ENCODE measurements around the gene SUMF2. TPM values are rescaled to one million over a fixed set of nuclear protein-coding genes. Genes with fewer than 3 reads are reported as not detected.
"Not testable (repeated sequence)": the region's sequence is repeated elsewhere in the genome, so short reads cannot be mapped to it uniquely, and the experiment has no call there.

The SUMF2 gene
- total RNA-seq, 3 donors from 2014 or later (not counting 1 experiment from before 2014, with no cell fraction given), result 130 to 147 (median 136) TPM

DNA sequence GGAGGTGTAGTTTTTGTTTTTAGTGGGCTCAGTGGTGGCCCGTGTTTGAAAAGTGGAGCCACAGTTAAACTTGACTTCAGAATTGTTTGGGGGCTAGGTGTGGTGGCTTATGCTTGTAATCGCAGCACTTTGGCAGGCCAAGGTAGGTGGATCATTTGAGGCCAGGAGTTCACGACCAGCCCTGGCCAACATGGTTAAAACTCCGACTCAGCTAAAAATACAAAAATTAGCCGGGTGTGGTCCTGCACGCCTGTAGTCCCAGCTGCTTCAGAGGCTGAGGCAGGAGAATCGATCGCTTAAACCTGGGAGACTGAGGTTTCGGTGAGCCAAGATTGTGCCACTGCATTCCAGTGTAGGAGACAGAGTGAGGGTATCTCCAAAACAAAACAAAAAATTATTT, 10.7 kb upstream of the SUMF2 start:
- WGBS (ENCODE audit: insufficient coverage), result 86% methylated on average over 9 of the region's 9 CpGs
- H3K27me3 Mint-ChIP-seq (ENCODE audit: low read depth in 2 of 2), result no peaks in the 10 kb centered on the region
- Histone ChIP-seq H3K4me1 (ENCODE audit: control insufficient read depth, insufficient read depth, low read length) (peaks cover 27% of the 10 kb centered on the region), H3K9me3 (ENCODE audit: control insufficient read depth, insufficient read depth, low read length) (no peaks in the 10 kb centered on the region), H3K36me3 (ENCODE audit: control insufficient read depth, insufficient read depth, low read length) (peaks cover 43% of the 10 kb centered on the region), H3K27ac (ENCODE audit: low read length) (no peak overlapping the region), H3K4me3 (ENCODE audit: low read length) (no peak overlapping the region), H3K27me3 (ENCODE audit: control insufficient read depth, insufficient read depth, low read length) (no peaks in the 10 kb centered on the region)
- no peaks in the 10 kb centered on the region for H3K9me3 Mint-ChIP-seq
- no peak for DNase-seq
- H3K4me1 Mint-ChIP-seq, result peaks cover 4 to 18% of the 10 kb centered on the region in 2 donors
- H3K4me3 Mint-ChIP-seq, result peak overlapping the region; percentile 21
- peaks cover 6% of the 10 kb centered on the region for H3K36me3 Mint-ChIP-seq
- ATAC-seq, result no peak
- TF ChIP-seq, protein P1, sequence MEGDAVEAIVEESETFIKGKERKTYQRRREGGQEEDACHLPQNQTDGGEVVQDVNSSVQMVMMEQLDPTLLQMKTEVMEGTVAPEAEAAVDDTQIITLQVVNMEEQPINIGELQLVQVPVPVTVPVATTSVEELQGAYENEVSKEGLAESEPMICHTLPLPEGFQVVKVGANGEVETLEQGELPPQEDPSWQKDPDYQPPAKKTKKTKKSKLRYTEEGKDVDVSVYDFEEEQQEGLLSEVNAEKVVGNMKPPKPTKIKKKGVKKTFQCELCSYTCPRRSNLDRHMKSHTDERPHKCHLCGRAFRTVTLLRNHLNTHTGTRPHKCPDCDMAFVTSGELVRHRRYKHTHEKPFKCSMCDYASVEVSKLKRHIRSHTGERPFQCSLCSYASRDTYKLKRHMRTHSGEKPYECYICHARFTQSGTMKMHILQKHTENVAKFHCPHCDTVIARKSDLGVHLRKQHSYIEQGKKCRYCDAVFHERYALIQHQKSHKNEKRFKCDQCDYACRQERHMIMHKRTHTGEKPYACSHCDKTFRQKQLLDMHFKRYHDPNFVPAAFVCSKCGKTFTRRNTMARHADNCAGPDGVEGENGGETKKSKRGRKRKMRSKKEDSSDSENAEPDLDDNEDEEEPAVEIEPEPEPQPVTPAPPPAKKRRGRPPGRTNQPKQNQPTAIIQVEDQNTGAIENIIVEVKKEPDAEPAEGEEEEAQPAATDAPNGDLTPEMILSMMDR (IDR thresholded peaks at IDR 0.05), result no peak
- intact Hi-C loops (cut with micrococcal nuclease), result loop anchor here (5.0 to 10.0 kb wide), 2 partner anchors 54 to 479 kb away; partner anchors contain the start of genes CHCHD2 and VOPP1
- H3K27ac Mint-ChIP-seq, result peak overlapping the region; percentile 83 to 93

DNA sequence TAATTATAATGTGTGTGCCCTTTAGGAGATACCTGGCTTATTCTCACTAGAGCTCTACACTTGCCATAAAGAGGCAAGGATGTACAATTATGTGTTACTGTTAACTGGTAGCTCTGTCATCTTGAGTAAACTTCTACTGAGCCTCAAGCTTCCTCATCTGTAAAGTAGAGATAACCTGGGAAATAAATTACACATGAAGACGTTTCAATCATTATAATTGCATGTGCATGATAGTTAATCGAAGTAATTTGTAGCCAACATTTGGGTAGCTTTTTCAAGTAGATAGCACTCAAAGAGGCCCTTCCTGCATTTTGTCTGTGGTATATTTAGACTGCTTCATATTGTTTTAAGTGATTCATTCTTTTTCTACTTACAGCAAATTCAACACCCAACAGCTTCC, 10.1 kb upstream of the SUMF2 start:
- TF ChIP-seq, protein P1 (IDR thresholded peaks at IDR 0.05), result no peak
- no peaks in the 10 kb centered on the region for H3K27me3 Mint-ChIP-seq (ENCODE audit: low read depth in 2 of 2)
- Histone ChIP-seq H3K4me3 (ENCODE audit: low read length) (no peak overlapping the region), H3K27me3 (ENCODE audit: control insufficient read depth, insufficient read depth, low read length) (no peaks in the 10 kb centered on the region), H3K4me1 (ENCODE audit: control insufficient read depth, insufficient read depth, low read length) (peaks cover 27% of the 10 kb centered on the region), H3K27ac (ENCODE audit: low read length) (no peak overlapping the region), H3K36me3 (ENCODE audit: control insufficient read depth, insufficient read depth, low read length) (peaks cover 49% of the 10 kb centered on the region), H3K9me3 (ENCODE audit: control insufficient read depth, insufficient read depth, low read length) (no peaks in the 10 kb centered on the region)
- peaks cover 4 to 18% of the 10 kb centered on the region in 2 donors for H3K4me1 Mint-ChIP-seq
- WGBS (ENCODE audit: insufficient coverage), result 100% methylated on average over 2 of the region's 2 CpGs
- peaks cover 6% of the 10 kb centered on the region for H3K36me3 Mint-ChIP-seq
- intact Hi-C loops (cut with micrococcal nuclease), result loop anchor here (5.0 to 10.0 kb wide), 2 partner anchors 53 to 479 kb away; partner anchors contain the start of genes CHCHD2 and VOPP1
- ATAC-seq (no peak), DNase-seq (no peak)
- peak overlapping the region in 1 of 2 donors; percentile 43 for H3K27ac Mint-ChIP-seq
- no peaks in the 10 kb centered on the region for H3K9me3 Mint-ChIP-seq
- peak overlapping the region; percentile 40 for H3K4me3 Mint-ChIP-seq

DNA sequence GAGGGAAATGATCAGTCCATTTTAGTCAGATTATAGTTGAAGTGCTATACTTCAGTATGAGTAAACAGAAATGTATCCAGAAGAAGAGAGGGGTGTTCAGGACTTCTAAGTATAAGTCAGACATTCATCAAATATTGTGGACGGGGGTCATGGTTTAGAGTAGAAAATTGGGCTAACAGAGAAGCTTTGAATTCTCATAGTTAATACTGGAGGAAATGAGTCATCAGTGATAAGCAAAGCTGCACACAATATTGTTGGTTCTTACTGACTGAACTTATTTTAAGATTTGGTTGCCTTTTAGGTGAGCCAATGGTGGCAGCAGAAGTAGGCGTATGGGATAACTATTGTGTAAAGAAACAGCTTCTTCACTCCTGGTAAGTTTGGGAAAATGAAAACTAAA, 1.7 kb upstream of the SUMF2 start:
- peaks cover 48% of the 10 kb centered on the region for H3K36me3 ChIP-seq (ENCODE audit: control insufficient read depth, insufficient read depth, low read length)
- ATAC-seq (no peak), DNase-seq (no peak)
- no peak overlapping the region for H3K27ac ChIP-seq (ENCODE audit: low read length)
- Mint-ChIP-seq H3K9me3 (no peaks in the 10 kb centered on the region), H3K4me1 (peaks cover 27 to 31% of the 10 kb centered on the region in 2 donors), H3K27me3 (ENCODE audit: low read depth in 2 of 2) (no peaks in the 10 kb centered on the region), H3K4me3 (peak overlapping the region; percentile 95), H3K27ac (peak overlapping the region; percentile 95 to 98), H3K36me3 (peaks cover 21% of the 10 kb centered on the region)
- intact Hi-C loops (cut with micrococcal nuclease), result loop anchor here (5.0 kb wide), 2 partner anchors 110 to 695 kb away; partner anchors contain the start of genes LANCL2 and MRPS17
- TF ChIP-seq, protein P1 (IDR thresholded peaks at IDR 0.05), result no peak
- H3K9me3 ChIP-seq (ENCODE audit: control insufficient read depth, insufficient read depth, low read length), result no peaks in the 10 kb centered on the region
- 81% methylated on average over 2 of the region's 2 CpGs for WGBS (ENCODE audit: insufficient coverage)
- H3K4me3 ChIP-seq (ENCODE audit: low read length), result no peak overlapping the region
- H3K27me3 ChIP-seq (ENCODE audit: control insufficient read depth, insufficient read depth, low read length), result no peaks in the 10 kb centered on the region
- peaks cover 14% of the 10 kb centered on the region for H3K4me1 ChIP-seq (ENCODE audit: control insufficient read depth, insufficient read depth, low read length)

DNA sequence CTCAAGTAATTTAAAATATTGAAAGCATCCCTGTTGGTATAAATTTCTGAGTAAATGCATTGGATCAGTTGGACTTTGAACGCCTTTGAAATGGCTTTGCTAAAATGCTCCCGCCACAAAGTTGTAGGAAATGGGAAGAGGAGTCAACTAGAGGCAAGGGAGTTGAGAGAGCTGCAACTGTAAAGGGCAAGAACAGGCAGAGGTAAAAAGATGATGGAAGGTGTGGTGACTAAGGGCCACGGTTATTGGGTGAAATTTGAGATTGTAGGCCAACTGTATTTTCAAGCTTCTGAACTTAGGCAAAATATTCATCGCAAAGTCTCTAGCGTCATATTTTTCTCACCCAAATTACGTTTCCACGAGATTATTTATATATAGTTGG, 595 bp upstream of the SUMF2 start:
- Mint-ChIP-seq H3K27me3 (ENCODE audit: low read depth in 2 of 2) (no peaks in the 10 kb centered on the region), H3K9me3 (no peaks in the 10 kb centered on the region), H3K36me3 (peaks cover 15% of the 10 kb centered on the region), H3K4me3 (peak overlapping the region; percentile 95), H3K4me1 (peaks cover 27 to 31% of the 10 kb centered on the region in 2 donors), H3K27ac (peak overlapping the region; percentile 95 to 98)
- H3K4me3 ChIP-seq (ENCODE audit: low read length), result no peak overlapping the region
- no peaks in the 10 kb centered on the region for H3K27me3 ChIP-seq (ENCODE audit: control insufficient read depth, insufficient read depth, low read length)
- 91% methylated on average over 6 of the region's 7 CpGs for WGBS (ENCODE audit: insufficient coverage)
- TF ChIP-seq, protein P1 (IDR thresholded peaks at IDR 0.05), result no peak
- ATAC-seq (no peak), DNase-seq (no peak)
- intact Hi-C loops (cut with micrococcal nuclease), result loop anchor here (5.0 kb wide), 2 partner anchors 111 to 696 kb away; partner anchors contain the start of genes LANCL2 and MRPS17
- no peaks in the 10 kb centered on the region for H3K9me3 ChIP-seq (ENCODE audit: control insufficient read depth, insufficient read depth, low read length)
- peaks cover 14% of the 10 kb centered on the region for H3K4me1 ChIP-seq (ENCODE audit: control insufficient read depth, insufficient read depth, low read length)
- peak overlapping the region; percentile 84 for H3K27ac ChIP-seq (ENCODE audit: low read length)
- H3K36me3 ChIP-seq (ENCODE audit: control insufficient read depth, insufficient read depth, low read length), result peaks cover 37% of the 10 kb centered on the region

DNA sequence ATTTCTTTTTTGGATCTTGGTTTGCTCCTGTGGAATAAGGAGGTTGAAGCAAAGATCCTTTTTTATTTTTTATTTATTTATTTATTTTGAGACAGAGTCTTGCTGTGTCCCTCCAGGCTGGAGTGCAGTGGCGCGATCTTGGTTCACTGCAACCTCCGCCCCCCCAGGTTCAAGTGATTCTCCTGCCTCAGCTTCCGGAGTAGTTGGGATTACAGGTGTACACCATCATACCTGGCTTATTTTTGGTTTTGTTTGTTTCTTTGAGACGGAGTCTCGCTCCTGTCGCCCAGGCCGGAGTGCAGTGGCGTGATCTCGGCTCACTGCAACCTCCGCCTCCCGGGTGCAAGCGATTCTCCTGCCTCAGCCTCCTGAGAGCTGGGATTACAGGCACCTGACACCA, 2.3 kb downstream of the SUMF2 start:
- H3K27me3 ChIP-seq (ENCODE audit: control insufficient read depth, insufficient read depth, low read length); ATAC-seq; H3K27me3 Mint-ChIP-seq (ENCODE audit: low read depth in 2 of 2); DNase-seq; H3K9me3 ChIP-seq (ENCODE audit: control insufficient read depth, insufficient read depth, low read length); intact Hi-C loops (cut with micrococcal nuclease); H3K4me3 ChIP-seq (ENCODE audit: low read length); H3K27ac Mint-ChIP-seq; H3K9me3 Mint-ChIP-seq; H3K27ac ChIP-seq (ENCODE audit: low read length): not testable (repeated sequence)
- Mint-ChIP-seq H3K4me1 (peaks cover 27 to 31% of the 10 kb centered on the region in 2 donors), H3K4me3 (peak overlapping the region; percentile 10), H3K36me3 (peaks cover 15% of the 10 kb centered on the region)
- WGBS (ENCODE audit: insufficient coverage), result 91% methylated on average over 13 of the region's 13 CpGs
- Histone ChIP-seq H3K36me3 (ENCODE audit: control insufficient read depth, insufficient read depth, low read length) (peaks cover 28% of the 10 kb centered on the region), H3K4me1 (ENCODE audit: control insufficient read depth, insufficient read depth, low read length) (peaks cover 14% of the 10 kb centered on the region)
